ENCODE data around the gene UACA. TPM values are rescaled to one million over a fixed set of nuclear protein-coding genes. Genes with fewer than 3 reads are reported as not detected.

The UACA gene
- total and polyA plus RNA-seq, 9 of the 15 experiments (the other 6 are each of a cell fraction or from before 2014, with no cell fraction given) = 0.06 to 0.33 (median 0.15) TPM; not detected in 5

DNA sequence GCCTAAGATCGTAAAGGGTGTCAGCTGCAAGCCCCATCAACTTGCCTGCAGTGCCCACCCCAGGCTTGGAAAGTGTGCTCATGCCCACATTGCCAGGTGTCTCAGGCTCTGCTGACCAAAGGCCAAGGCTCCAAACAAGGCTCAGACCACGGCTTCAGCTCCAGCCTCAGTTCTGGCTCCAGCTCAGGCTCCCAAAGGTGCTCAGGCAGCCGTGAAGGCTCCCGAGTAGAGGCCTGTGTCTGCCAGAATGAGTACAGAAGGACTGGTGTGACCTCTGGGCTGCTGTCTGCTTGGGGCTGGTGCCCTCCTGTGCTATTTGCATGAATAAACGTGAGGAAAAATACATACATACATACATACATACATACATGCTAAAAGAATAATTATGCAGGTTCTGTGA, 27.9 kb upstream of the UACA start (continued):
- TF ChIP-seq HDAC6 (IDR thresholded peaks at IDR 0.05; ENCODE audit: low read depth, low read length) (no peak), GTF2E2 (tag; IDR thresholded peaks at IDR 0.05) (no peak), HDAC3 (IDR thresholded peaks at IDR 0.05; ENCODE audit: borderline replicate concordance, partially characterized antibody) (no peak), ATF1 (CRISPR knock-in tag; IDR thresholded peaks at IDR 0.05) (no peak), ATF1 (tag; IDR thresholded peaks at IDR 0.05) (no peak)

DNA sequence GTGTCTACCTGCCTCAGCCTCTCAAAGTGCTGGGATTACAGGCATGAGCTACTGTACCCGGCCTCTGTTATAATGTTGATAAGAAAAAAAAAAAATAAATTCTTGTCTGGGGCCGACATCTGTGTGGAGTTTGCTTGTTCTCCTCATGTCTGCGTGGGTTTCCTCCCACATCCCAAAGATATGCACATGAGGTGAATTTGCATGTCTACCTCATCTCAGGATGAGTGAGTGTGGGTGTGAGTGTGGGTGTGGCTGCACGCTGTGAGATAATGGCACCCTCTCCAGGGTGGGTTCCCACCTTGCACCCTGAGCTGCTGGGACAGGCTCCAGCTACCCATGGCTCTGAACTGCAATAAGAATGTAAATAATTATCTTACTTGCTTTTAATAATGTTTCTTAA, 25.9 kb upstream of the UACA start:
- in situ Hi-C loops (cut with MboI) (no loop called here), intact Hi-C loops (cut with micrococcal nuclease) (no loop called here)
- Histone ChIP-seq H3K4me1 (replicated peaks in 1 of 2; ENCODE audit: control insufficient read depth in 2 of 2, insufficient read depth in 2 of 2, low read length in 2 of 2) (no peaks in the 10 kb centered on the region; a peak in 2 of 5 replicates), H3K4me3 (no peak overlapping the region), H3K4me2 (ENCODE audit: insufficient read depth, low read length) (no peak overlapping the region), H3K9me3 (replicated peaks; ENCODE audit: control insufficient read depth, insufficient read depth, low read depth, low read length) (no peaks in the 10 kb centered on the region), H3K79me2 (ENCODE audit: control insufficient read depth, insufficient read depth, low read length) (no peaks in the 10 kb centered on the region), H3K27ac (ENCODE audit: extremely low read depth, low read depth, low read length) (no peak overlapping the region), H2AFZ (ENCODE audit: low read depth, low read length) (no peak overlapping the region), H3K27me3 (ENCODE audit: control insufficient read depth in 2 of 2, insufficient read depth in 2 of 2, low read length in 2 of 2) (no peaks in the 10 kb centered on the region; a peak in 1 of 5 replicates), H3K9ac (ENCODE audit: insufficient read depth in 1 of 2, low read depth in 2 of 2, low read length in 2 of 2) (no peak overlapping the region), H3K9me1 (ENCODE audit: control insufficient read depth, insufficient read depth, low read length) (no peaks in the 10 kb centered on the region), H4K20me1 (replicated peaks; ENCODE audit: control insufficient read depth, insufficient read depth, low read length) (no peaks in the 10 kb centered on the region), H3K36me3 (ENCODE audit: control insufficient read depth, insufficient read depth, low read length) (no peaks in the 10 kb centered on the region)
- BruUV-seq (replicated peaks) = no TSS peak
- no peak for TF ChIP-seq ZNF263 (CRISPR knock-in tag; IDR thresholded peaks at IDR 0.05; ENCODE audit: borderline replicate concordance)
- TF ChIP-seq, protein P1, sequence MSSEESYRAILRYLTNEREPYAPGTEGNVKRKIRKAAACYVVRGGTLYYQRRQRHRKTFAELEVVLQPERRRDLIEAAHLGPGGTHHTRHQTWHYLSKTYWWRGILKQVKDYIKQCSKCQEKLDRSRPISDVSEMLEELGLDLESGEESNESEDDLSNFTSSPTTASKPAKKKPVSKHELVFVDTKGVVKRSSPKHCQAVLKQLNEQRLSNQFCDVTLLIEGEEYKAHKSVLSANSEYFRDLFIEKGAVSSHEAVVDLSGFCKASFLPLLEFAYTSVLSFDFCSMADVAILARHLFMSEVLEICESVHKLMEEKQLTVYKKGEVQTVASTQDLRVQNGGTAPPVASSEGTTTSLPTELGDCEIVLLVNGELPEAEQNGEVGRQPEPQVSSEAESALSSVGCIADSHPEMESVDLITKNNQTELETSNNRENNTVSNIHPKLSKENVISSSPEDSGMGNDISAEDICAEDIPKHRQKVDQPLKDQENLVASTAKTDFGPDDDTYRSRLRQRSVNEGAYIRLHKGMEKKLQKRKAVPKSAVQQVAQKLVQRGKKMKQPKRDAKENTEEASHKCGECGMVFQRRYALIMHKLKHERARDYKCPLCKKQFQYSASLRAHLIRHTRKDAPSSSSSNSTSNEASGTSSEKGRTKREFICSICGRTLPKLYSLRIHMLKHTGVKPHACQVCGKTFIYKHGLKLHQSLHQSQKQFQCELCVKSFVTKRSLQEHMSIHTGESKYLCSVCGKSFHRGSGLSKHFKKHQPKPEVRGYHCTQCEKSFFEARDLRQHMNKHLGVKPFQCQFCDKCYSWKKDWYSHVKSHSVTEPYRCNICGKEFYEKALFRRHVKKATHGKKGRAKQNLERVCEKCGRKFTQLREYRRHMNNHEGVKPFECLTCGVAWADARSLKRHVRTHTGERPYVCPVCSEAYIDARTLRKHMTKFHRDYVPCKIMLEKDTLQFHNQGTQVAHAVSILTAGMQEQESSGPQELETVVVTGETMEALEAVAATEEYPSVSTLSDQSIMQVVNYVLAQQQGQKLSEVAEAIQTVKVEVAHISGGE (CRISPR knock-in tag; IDR thresholded peaks at IDR 0.05) = no peak
- no peak for TF ChIP-seq HDAC1 (IDR thresholded peaks at IDR 0.05)
- TF ChIP-seq TEAD4 (IDR thresholded peaks at IDR 0.05; ENCODE audit: low read length) = peak; percentile 23; the same call in 1 of the 2 replicates
- no peak for TF ChIP-seq TEAD4 (CRISPR knock-in tag; IDR thresholded peaks at IDR 0.05; ENCODE audit: borderline replicate concordance)
- peak; percentile 76 for TF ChIP-seq EGR1 (conservative IDR thresholded peaks at IDR 0.05)
- TF ChIP-seq CBFA2T2 (conservative IDR thresholded peaks at IDR 0.05) = peak; percentile 41
- 0 out of 2 replicates have a peak, but pooled peaks have one; percentile 8 for TF ChIP-seq ZNF384 (IDR thresholded peaks at IDR 0.05; ENCODE audit: low read depth, low read length)
- TF ChIP-seq FOXK2 (conservative IDR thresholded peaks at IDR 0.05 in 1 of 2, IDR thresholded peaks at IDR 0.05 in 1 of 2; ENCODE audit: low read depth in 2 of 2) = no peak
- 0 out of 2 replicates have a peak, but pooled peaks have one; percentile 8 for TF ChIP-seq CREM (IDR thresholded peaks at IDR 0.05; ENCODE audit: low read depth)
- TF ChIP-seq CBFA2T3 (IDR thresholded peaks at IDR 0.05) = peak; percentile 66
- TF ChIP-seq NCOR1 (IDR thresholded peaks at IDR 0.05) = peak; percentile 10; the same call in 1 of the 2 replicates
- no peak for TF ChIP-seq SMARCA4 (IDR thresholded peaks at IDR 0.05)
- 0% methylated on average over 4 of the region's 4 CpGs for WGBS (ENCODE audit: insufficient coverage, low coverage, missing lambda C conversion rate)
- DNase-seq (ENCODE audit: extremely low read depth in 1 of 4, low spot score in 3 of 4) = peak in 3 of 4 experiments; percentile 9 to 36 (median 10)
- no peak for FAIRE-seq
- ChIA-PET CTCF (ENCODE audit: low intra/inter-chr PET ratio) (no interaction called here), POLR2A (no interaction called here)
- ATAC-seq = peak; percentile 31; the same call in 1 of the 3 replicates

Data from K562 (cell line).